H9 (cell line): Measurements from ENCODE around the gene CFAP90. TPM values are rescaled to one million over a fixed set of nuclear protein-coding genes. Genes with fewer than 3 reads are reported as not detected.

Experiments
- DNase-seq: peaks from one replicate; pipeline ENCODE4 v3.0.0-alpha.2; 2017
- H2AFZ ChIP-seq: one replicate; pipeline ENCODE4 v1.6.1; 2013; ENCODE audit warnings: mild to moderate bottlenecking, low read length, control low read depth, moderate library complexity
- H2AK5ac ChIP-seq: 2 replicates; pipeline ENCODE4 v1.6.1; 2013; ENCODE audit warnings: low read length, control low read depth, mixed read lengths; ENCODE audit not compliant: insufficient read length
- H2BK120ac ChIP-seq: one replicate; pipeline ENCODE4 v1.6.1; 2013; ENCODE audit warnings: low read depth, mild to moderate bottlenecking, low read length, control low read depth, inconsistent platforms; ENCODE audit not compliant: poor library complexity, severe bottlenecking
- H2BK12ac ChIP-seq: 2 replicates; pipeline ENCODE4 v1.6.1; 2013; ENCODE audit warnings: low read length, control low read depth, mixed read lengths, low read depth; ENCODE audit not compliant: insufficient read length
- H2BK15ac ChIP-seq: 2 replicates; pipeline ENCODE4 v1.6.1; 2013; ENCODE audit warnings: low read depth, low read length, control low read depth
- H2BK20ac ChIP-seq: one replicate; pipeline ENCODE4 v1.6.1; 2013; ENCODE audit warnings: low read depth, mild to moderate bottlenecking, low read length, control low read depth, inconsistent platforms; ENCODE audit not compliant: poor library complexity, severe bottlenecking
- H2BK5ac ChIP-seq: 2 replicates; pipeline ENCODE4 v1.6.1; 2013; ENCODE audit warnings: low read length, control low read depth, mixed read lengths; ENCODE audit not compliant: insufficient read length
- H3K14ac ChIP-seq: 2 replicates; pipeline ENCODE4 v1.6.1; 2013; ENCODE audit warnings: low read length, control low read depth; ENCODE audit not compliant: insufficient read depth
- H3K18ac ChIP-seq: 2 replicates; pipeline ENCODE4 v1.6.1; 2013; ENCODE audit warnings: low read depth, mild to moderate bottlenecking, mixed read lengths, low read length, control low read depth; ENCODE audit not compliant: insufficient read length
- H3K23ac ChIP-seq: 2 replicates; pipeline ENCODE4 v1.6.1; 2013; ENCODE audit warnings: low read length, control low read depth, mixed read lengths, low read depth; ENCODE audit not compliant: insufficient read length
- H3K23me2 ChIP-seq: 2 replicates; pipeline ENCODE4 v1.6.1; 2013; ENCODE audit warnings: low read depth, mild to moderate bottlenecking, mixed read lengths, low read length, control low read depth; ENCODE audit not compliant: insufficient read length, poor library complexity, severe bottlenecking
- H3K27ac ChIP-seq: 2 replicates; pipeline ENCODE4 v1.5.1; 2013; ENCODE audit warnings: low read length, control low read depth, mixed read lengths, low read depth; ENCODE audit not compliant: insufficient read length
- H3K27me3 ChIP-seq: 2 replicates; pipeline ENCODE4 v1.6.1; 2013; ENCODE audit warnings: low read length, control low read depth, inconsistent platforms; ENCODE audit not compliant: insufficient read depth
- H3K4ac ChIP-seq: 2 replicates; pipeline ENCODE4 v1.6.1; 2013; ENCODE audit warnings: low read depth, mild to moderate bottlenecking, control low read depth, inconsistent platforms, low read length, moderate library complexity
- H3K4me1 ChIP-seq: 2 replicates; pipeline ENCODE4 v1.6.1; 2013; ENCODE audit warnings: low read length, control low read depth, inconsistent platforms; ENCODE audit not compliant: insufficient read depth
- H3K4me2 ChIP-seq: 2 replicates; pipeline ENCODE4 v1.6.1; 2013; ENCODE audit warnings: low read length, control low read depth, mixed read lengths; ENCODE audit not compliant: insufficient read length, insufficient read depth
- H3K56ac ChIP-seq: 2 replicates; pipeline ENCODE4 v1.6.1; 2013; ENCODE audit warnings: low read depth, mild to moderate bottlenecking, mixed read lengths, low read length, control low read depth; ENCODE audit not compliant: insufficient read length
- H3K79me1 ChIP-seq: 2 replicates; pipeline ENCODE4 v1.6.1; 2013; ENCODE audit warnings: low read depth, mild to moderate bottlenecking, moderate library complexity, low read length, control low read depth, inconsistent platforms; ENCODE audit not compliant: insufficient read depth, poor library complexity, severe bottlenecking
- H3K79me2 ChIP-seq: 2 replicates; pipeline ENCODE4 v1.6.1; 2013; ENCODE audit warnings: low read length, control low read depth, inconsistent platforms; ENCODE audit not compliant: insufficient read depth
- H3K9ac ChIP-seq: 2 replicates; pipeline ENCODE4 v1.6.1; 2013; ENCODE audit warnings: low read length, control low read depth, mixed read lengths; ENCODE audit not compliant: insufficient read length; ENCODE audit errors: extremely low read depth
- H3K9me3 ChIP-seq: one replicate; pipeline ENCODE4 v1.6.1; 2013; ENCODE audit warnings: low read depth, low read length, inconsistent platforms; ENCODE audit not compliant: control insufficient read depth
- H3T11ph ChIP-seq: one replicate; pipeline ENCODE4 v1.6.1; 2013; ENCODE audit warnings: mild to moderate bottlenecking, low read length, control low read depth, inconsistent platforms
- H4K20me1 ChIP-seq: one replicate; pipeline ENCODE4 v1.6.1; 2013; ENCODE audit not compliant: control insufficient read depth, insufficient read length, insufficient read depth
- H4K5ac ChIP-seq: 2 replicates; pipeline ENCODE4 v1.6.1; 2013; ENCODE audit warnings: low read depth, mild to moderate bottlenecking, mixed read lengths, low read length, control low read depth; ENCODE audit not compliant: insufficient read length
- H4K8ac ChIP-seq: replicated peaks from 2 replicates; pipeline ENCODE4 v1.6.1; 2013; ENCODE audit warnings: low read length, control low read depth, mixed read lengths, low read depth; ENCODE audit not compliant: insufficient read length
- H4K91ac ChIP-seq: 2 replicates; pipeline ENCODE4 v1.6.1; 2013; ENCODE audit warnings: low read depth, mild to moderate bottlenecking, moderate library complexity, mixed read lengths, low read length, control low read depth; ENCODE audit not compliant: insufficient read length
- H3K27ac Mint-ChIP-seq, 3 experiments: 2 replicates in 2 of 3; 3 replicates in 1 of 3; pipeline ENCODE4 v1.8.0; 2020 to 2021; ENCODE audit warnings: mixed read lengths in 3 of 3, mild to moderate bottlenecking in 1 of 3, moderate library complexity in 1 of 3
- H3K27me3 Mint-ChIP-seq: 2 replicates; pipeline ENCODE4 v1.8.0; 2021; ENCODE audit warnings: low read depth, mild to moderate bottlenecking, moderate library complexity, mixed read lengths
- H3K36me3 Mint-ChIP-seq, 3 experiments: 2 replicates in 2 of 3; 3 replicates in 1 of 3; pipeline ENCODE4 v1.8.0; 2020 to 2021; ENCODE audit warnings: low read depth in 3 of 3, mixed read lengths in 3 of 3; ENCODE audit not compliant: insufficient read depth in 1 of 3
- H3K4me1 Mint-ChIP-seq, 2 experiments: 2 replicates each; pipeline ENCODE4 v1.8.0; 2020; ENCODE audit warnings: mixed read lengths in 2 of 2
- H3K4me3 Mint-ChIP-seq, 2 experiments: 2 replicates in 1 of 2; 3 replicates in 1 of 2; pipeline ENCODE4 v1.8.0; 2020 to 2021; ENCODE audit warnings: mild to moderate bottlenecking in 2 of 2, mixed read lengths in 2 of 2, moderate library complexity in 1 of 2
- H3K9me3 Mint-ChIP-seq, 2 experiments: 2 replicates in 1 of 2; 3 replicates in 1 of 2; pipeline ENCODE4 v1.8.0; 2020; ENCODE audit warnings: mild to moderate bottlenecking in 2 of 2, mixed read lengths in 2 of 2, moderate library complexity in 1 of 2
- CTCF ChIP-seq: fragments of 200-600 bp; sonication (generic); conservative IDR thresholded peaks from 3 replicates; pipeline ENCODE4 v1.8.0; 2021; ENCODE audit warnings: antibody characterized with exemption, mild to moderate bottlenecking
- WGBS: extraction: QIAGEN DNeasy Blood & Tissue Kit; methylation state at CpG from one replicate; pipeline ENCODE4 v1.1.7; 2013; ENCODE audit warnings: missing lambda C conversion rate, low lambda C conversion rate, mixed read lengths; ENCODE audit not compliant: insufficient read length; ENCODE audit errors: extremely low coverage; 5-methylcytosine and 5-hydroxymethylcytosine counted together
- total RNA-seq: library from RNA; stranded (reverse); gene quantifications from 2 replicates; pipeline ENCODE4 v1.2.1, GENCODE V29; 2021

Gene CFAP90
- total RNA-seq, 1 experiment from 2014 or later: 0.44 TPM

- Histone ChIP-seq H3K56ac (no peak overlapping the region), H3K14ac (no peak overlapping the region), H3K23me2 (no peaks in the 10 kb centered on the region), H4K91ac (no peak overlapping the region), H3K4me1 (no peaks in the 10 kb centered on the region), H3K79me2 (no peaks in the 10 kb centered on the region), H3K23ac (no peak overlapping the region), H3K9ac (no peak overlapping the region), H2AFZ (no peak overlapping the region), H3K27ac (no peak overlapping the region), H4K5ac (no peak overlapping the region), H3T11ph (no peak overlapping the region), H3K9me3 (no peaks in the 10 kb centered on the region), H2BK12ac (no peak overlapping the region), H2BK120ac (no peak overlapping the region), H2AK5ac (no peak overlapping the region), H4K8ac (no peak overlapping the region), H3K79me1 (no peaks in the 10 kb centered on the region), H3K4ac (no peak overlapping the region), H2BK5ac (no peak overlapping the region), H2BK15ac (no peak overlapping the region), H3K4me2 (no peak overlapping the region), H3K27me3 (no peaks in the 10 kb centered on the region), H4K20me1 (no peaks in the 10 kb centered on the region), H3K18ac (no peak overlapping the region), H2BK20ac (no peak overlapping the region)
- TF ChIP-seq CTCF: no peak
- peaks cover 11 to 15% (median 13%) of the 10 kb centered on the region in 3 experiments; a peak in 6 of 7 replicates for H3K36me3 Mint-ChIP-seq
- no peaks in the 10 kb centered on the region for H3K27me3 Mint-ChIP-seq
- WGBS: no CpG with 5 or more reads among the region's 6 CpGs
- DNase-seq: no peak
- no peak overlapping the region for H3K27ac Mint-ChIP-seq
- no peaks in the 10 kb centered on the region for H3K4me1 Mint-ChIP-seq
- no peak overlapping the region for H3K4me3 Mint-ChIP-seq
- no peaks in the 10 kb centered on the region for H3K9me3 Mint-ChIP-seq
These were observed 48.1 kb downstream of the CFAP90 start for GRCh38 chr5:7802855-7803254.
